Stimulated activated CD8-positive, alpha-beta memory T cell treated with anti-CD3 and anti-CD28 coated beads, Interleukin-7, amount 100 ng/mL, for 1 hour (primary cell): ENCODE measurements around the gene ZNF571.
A peak's percentile ranks its signal among the peaks of the same experiment; 100 is the strongest.

Source experiments
- DNase-seq, 2 donors: peaks; one replicate each; pipeline ENCODE4 v3.0.0-alpha.2; 2020; ENCODE audit warnings: low read depth in 2 of 2

The ZNF571 gene

GRCh38 chr19:37594304-37594981 lies at the start of gene ZNF571, which contains the start of gene ZNF540:
TSS of gene ZNF571 (minus strand) at chr19:37594792. CDS start at chr19:37586676, 8,116 bp downstream.
TSS of gene ZNF540 (plus strand) at chr19:37594876. CDS start at chr19:37598448, 3,572 bp downstream.
- peak; percentile 81 to 83 for DNase-seq

DNA sequence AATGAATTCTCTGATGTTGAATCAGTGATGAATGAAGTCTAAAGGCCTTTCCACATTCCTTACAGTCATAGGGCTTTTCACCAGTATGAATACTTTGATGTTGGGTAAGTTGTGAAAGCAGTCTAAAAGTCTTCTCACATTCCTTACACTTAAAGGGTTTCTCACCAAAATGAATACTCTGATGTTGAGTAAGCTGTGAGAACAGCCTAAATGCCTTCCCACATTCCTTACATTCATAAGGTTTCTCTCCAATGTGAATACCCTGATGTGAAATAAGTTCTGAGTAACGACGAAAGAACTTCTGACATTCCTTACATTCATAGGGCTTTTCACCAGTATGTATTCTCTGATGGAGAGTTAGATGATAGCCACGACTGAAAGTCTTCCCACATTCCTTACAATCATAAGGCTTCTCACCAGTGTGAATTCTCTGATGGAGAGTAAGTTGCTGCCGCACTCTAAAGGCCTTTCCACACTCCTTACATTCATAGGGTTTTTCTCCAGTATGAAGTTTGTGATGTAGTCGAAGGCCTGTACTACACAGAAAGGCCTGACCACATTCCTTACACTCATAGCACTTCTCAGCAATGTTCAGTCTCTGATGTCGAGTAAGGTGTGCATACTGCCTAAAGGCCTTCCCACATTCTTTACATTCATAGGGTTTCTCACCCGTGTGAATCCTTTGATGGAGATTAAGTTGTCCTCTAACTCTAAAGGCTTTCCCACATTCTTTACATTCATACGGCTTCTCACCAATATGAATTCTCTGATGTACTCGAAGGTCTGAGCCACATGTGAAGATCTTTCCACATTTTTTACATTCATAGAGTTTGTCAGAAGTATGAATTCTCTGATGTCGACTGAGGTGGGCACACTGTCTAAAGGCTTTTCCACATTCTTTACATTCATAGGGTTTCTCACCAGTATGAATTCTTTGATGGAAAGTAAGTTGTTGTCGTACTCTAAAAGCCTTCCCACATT lies 40.8 kb upstream of the ZNF571 start:
- DNase-seq = no peak

GRCh38 chr19:37594982-37595382 lies 390 bp upstream of the ZNF571 start:
- DNase-seq = peak; percentile 13 to 31

- DNase-seq = no peak
These were observed 642 bp downstream of the ZNF571 start for GRCh38 chr19:37593996-37594303.

- DNase-seq = no peak
These were observed 11.3 kb downstream of the ZNF571 start for GRCh38 chr19:37583340-37583739.

DNA sequence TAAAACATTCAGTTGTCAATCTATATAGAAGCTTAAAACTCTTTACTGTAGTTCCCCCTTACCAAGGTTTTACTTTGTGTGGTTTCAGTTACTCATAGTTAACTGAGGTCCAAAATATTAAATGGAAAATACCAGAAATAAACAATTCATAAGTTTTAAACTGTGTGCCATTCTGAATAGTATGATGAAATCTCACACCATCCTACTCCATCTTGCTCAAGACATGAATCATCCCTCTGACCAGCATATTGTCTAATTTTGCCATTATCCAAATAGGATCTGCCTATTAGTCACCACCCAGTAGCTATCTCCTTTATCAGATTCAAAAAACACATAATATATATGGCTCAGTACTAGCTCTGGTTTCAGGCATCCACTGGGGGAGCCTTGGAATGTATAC lies 22.4 kb downstream of the ZNF571 start:
- DNase-seq = no peak

- DNase-seq = no peak
These were observed 29.3 kb downstream of the ZNF571 start for GRCh38 chr19:37565370-37565669.

- no peak for DNase-seq
These were observed 29.8 kb downstream of the ZNF571 start for GRCh38 chr19:37564624-37565369.

GRCh38 chr19:37563518-37563917 lies 31.1 kb downstream of the ZNF571 start:
- no peak for DNase-seq

GRCh38 chr19:37551129-37551993 lies 43.2 kb downstream of the ZNF571 start:
- DNase-seq = no peak

DNA sequence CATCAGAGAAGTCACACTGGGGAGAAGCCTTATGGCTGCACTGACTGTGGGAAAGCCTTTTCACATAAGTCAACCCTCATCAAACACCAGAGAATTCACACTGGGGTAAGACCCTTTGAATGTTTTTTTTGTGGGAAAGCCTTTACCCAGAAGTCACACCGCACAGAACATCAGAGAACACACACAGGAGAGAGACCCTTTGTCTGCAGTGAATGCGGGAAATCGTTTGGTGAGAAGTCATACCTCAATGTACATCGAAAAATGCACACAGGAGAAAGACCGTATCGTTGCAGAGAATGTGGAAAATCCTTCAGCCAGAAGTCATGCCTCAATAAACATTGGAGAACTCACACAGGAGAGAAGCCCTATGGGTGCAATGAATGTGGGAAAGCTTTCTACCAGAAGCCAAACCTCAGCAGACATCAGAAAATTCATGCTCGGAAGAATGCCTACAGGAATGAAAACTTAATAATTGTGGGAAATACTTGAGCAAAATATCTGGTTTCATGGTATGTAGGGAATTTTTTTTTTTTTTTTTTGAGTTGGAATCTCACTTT lies 57.1 kb downstream of the ZNF571 start:
- no peak for DNase-seq

DNA sequence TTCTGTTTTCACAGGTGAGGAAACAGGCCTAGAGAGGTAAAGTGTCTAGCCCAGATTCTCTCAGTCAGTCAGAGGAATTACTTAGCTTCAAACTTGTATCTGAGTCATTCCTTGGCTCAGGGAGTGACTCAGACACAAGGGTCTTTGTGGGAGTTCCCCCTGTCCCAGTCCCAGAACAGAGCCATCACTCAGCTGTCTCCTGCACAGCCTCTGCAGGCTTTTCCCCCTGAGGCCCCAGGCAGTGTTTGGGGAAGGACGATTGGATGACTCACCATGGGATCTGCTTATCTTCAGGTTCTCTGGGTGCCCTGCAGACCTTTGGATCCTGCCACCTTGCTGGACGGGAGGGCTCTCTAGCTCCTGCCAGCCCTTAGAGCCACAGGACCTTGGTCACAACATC lies 74.7 kb downstream of the ZNF571 start:
- no peak for DNase-seq
